ENCODE results near the gene TLE6.

The TLE6 gene

GRCh38 chr19:3013263-3013725 lies 35.9 kb downstream of the TLE6 start:
- Histone ChIP-seq H3K36me3 (ENCODE audit: insufficient read depth, low read length) (no peaks in the 10 kb centered on the region), H4K20me1 (ENCODE audit: insufficient read depth, low read length) (0 out of 2 replicates have a peak, but pooled peaks cover 3% of the 10 kb centered on the region), H3K79me2 (ENCODE audit: insufficient read depth, low read length) (no peaks in the 10 kb centered on the region), H3K9me3 (ENCODE audit: insufficient read depth, low read length, severe bottlenecking) (no peaks in the 10 kb centered on the region), H2AFZ (ENCODE audit: low read depth, low read length) (no peak overlapping the region), H3K9ac (ENCODE audit: low read depth, low read length) (no peak overlapping the region), H3K4me3 (ENCODE audit: low read depth in 1 of 2, low read length in 2 of 2) (no peak overlapping the region), H3K4me1 (ENCODE audit: insufficient read depth, low read length) (no peaks in the 10 kb centered on the region), H3K27me3 (ENCODE audit: insufficient read depth, low read length, poor library complexity) (no peaks in the 10 kb centered on the region), H3K27ac (ENCODE audit: low read length) (no peak overlapping the region), H3K4me2 (ENCODE audit: insufficient read depth, low read length) (no peak overlapping the region)
- DNase-seq, result no peak
- TF ChIP-seq, protein P1, sequence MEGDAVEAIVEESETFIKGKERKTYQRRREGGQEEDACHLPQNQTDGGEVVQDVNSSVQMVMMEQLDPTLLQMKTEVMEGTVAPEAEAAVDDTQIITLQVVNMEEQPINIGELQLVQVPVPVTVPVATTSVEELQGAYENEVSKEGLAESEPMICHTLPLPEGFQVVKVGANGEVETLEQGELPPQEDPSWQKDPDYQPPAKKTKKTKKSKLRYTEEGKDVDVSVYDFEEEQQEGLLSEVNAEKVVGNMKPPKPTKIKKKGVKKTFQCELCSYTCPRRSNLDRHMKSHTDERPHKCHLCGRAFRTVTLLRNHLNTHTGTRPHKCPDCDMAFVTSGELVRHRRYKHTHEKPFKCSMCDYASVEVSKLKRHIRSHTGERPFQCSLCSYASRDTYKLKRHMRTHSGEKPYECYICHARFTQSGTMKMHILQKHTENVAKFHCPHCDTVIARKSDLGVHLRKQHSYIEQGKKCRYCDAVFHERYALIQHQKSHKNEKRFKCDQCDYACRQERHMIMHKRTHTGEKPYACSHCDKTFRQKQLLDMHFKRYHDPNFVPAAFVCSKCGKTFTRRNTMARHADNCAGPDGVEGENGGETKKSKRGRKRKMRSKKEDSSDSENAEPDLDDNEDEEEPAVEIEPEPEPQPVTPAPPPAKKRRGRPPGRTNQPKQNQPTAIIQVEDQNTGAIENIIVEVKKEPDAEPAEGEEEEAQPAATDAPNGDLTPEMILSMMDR (IDR thresholded peaks at IDR 0.05; ENCODE audit: borderline replicate concordance, extremely low read depth, low read length, poor library complexity, severe bottlenecking), result no peak
- TF ChIP-seq EZH2 (IDR thresholded peaks at IDR 0.05; ENCODE audit: borderline replicate concordance, low read depth, low read length, severe bottlenecking), result no peak
- ATAC-seq (ENCODE audit: insufficient read depth, low read depth), result no peak

DNA sequence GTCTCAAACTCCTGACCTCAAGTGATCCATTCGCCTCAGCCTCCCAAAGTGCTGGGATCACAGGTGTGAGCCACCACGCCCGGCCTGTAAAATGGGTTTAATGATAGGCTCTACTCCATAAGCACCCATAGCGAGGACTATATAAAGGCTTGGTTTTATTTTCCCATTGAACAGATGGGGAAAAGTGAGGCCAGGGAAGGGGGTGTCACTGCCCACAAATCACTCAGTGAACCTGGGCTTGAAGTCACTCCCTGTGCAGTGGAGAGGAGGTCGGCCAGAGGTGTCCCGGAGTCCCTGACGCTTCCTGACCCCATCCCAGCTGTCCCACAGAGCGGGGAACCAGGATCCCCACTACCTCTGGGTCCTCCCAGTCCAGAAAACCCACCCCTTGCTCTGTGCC lies 36.8 kb downstream of the TLE6 start:
- Histone ChIP-seq H3K4me1 (ENCODE audit: insufficient read depth, low read length) (no peaks in the 10 kb centered on the region), H2AFZ (ENCODE audit: low read depth, low read length) (no peak overlapping the region), H3K27ac (ENCODE audit: low read length) (no peak overlapping the region), H4K20me1 (ENCODE audit: insufficient read depth, low read length) (no peaks in the 10 kb centered on the region), H3K4me3 (ENCODE audit: low read depth in 1 of 2, low read length in 2 of 2) (no peak overlapping the region), H3K79me2 (ENCODE audit: insufficient read depth, low read length) (no peaks in the 10 kb centered on the region), H3K9ac (ENCODE audit: low read depth, low read length) (no peak overlapping the region), H3K36me3 (ENCODE audit: insufficient read depth, low read length) (no peaks in the 10 kb centered on the region), H3K27me3 (ENCODE audit: insufficient read depth, low read length, poor library complexity) (no peaks in the 10 kb centered on the region), H3K9me3 (ENCODE audit: insufficient read depth, low read length, severe bottlenecking) (no peaks in the 10 kb centered on the region), H3K4me2 (ENCODE audit: insufficient read depth, low read length) (no peak overlapping the region)
- DNase-seq, result no peak
- no peak for ATAC-seq (ENCODE audit: insufficient read depth, low read depth)
- TF ChIP-seq EZH2 (IDR thresholded peaks at IDR 0.05; ENCODE audit: borderline replicate concordance, low read depth, low read length, severe bottlenecking), result no peak
- TF ChIP-seq, protein P1 (IDR thresholded peaks at IDR 0.05; ENCODE audit: borderline replicate concordance, extremely low read depth, low read length, poor library complexity, severe bottlenecking), result no peak

DNA sequence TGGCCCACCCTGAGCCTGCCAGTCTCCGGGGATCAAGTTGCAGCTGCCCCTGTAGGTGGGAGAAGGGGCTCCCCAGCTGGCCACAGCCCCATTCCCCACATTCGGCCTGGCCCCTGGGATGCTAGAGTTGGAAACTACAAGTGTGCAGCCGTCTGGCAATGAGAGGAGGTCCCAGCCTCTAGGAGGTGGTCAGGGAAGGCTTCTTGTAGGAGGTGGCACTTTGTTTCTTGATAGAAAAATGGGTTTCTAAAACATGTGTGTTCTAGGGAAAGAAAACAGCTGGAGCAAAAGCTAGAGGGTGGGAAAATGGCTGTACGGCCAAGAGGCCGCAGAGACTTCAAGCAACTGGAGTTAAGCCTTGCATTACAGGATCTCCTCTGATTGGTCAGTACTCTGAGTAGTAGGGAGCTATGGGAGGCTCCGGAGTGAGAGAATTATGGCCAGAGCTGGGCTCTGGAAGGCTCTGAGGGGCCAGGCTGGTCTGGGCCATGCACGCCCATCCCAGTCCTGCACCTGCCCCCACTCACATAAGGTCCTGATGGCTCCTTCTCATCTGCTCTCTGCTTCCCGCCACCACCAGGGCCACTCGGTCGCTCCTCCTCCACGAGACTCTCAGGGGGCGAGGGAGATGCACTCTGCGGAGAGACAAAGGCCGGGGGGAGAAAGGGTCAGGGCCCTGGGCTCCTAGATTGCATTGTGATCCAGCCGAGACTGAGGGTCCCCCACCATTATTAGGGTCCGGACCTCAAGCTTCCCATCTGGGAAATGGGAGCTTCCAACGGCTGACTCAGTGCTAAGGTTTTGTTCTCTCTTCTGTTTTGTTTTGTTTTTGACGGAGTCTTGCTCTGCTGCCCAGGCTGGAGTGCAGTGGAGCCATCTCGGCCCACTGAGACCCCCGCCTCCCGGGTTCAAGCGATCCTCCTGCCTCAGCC lies 38.0 kb downstream of the TLE6 start:
- TF ChIP-seq EZH2 (IDR thresholded peaks at IDR 0.05; ENCODE audit: borderline replicate concordance, low read depth, low read length, severe bottlenecking), result no peak
- TF ChIP-seq, protein P1 (IDR thresholded peaks at IDR 0.05; ENCODE audit: borderline replicate concordance, extremely low read depth, low read length, poor library complexity, severe bottlenecking), result no peak
- Histone ChIP-seq H3K79me2 (ENCODE audit: insufficient read depth, low read length) (no peaks in the 10 kb centered on the region), H3K9me3 (ENCODE audit: insufficient read depth, low read length, severe bottlenecking) (no peaks in the 10 kb centered on the region), H3K4me1 (ENCODE audit: insufficient read depth, low read length) (no peaks in the 10 kb centered on the region), H3K4me3 (ENCODE audit: low read depth in 1 of 2, low read length in 2 of 2) (no peak overlapping the region), H3K27ac (ENCODE audit: low read length) (no peak overlapping the region), H3K36me3 (ENCODE audit: insufficient read depth, low read length) (no peaks in the 10 kb centered on the region), H2AFZ (ENCODE audit: low read depth, low read length) (no peak overlapping the region), H3K4me2 (ENCODE audit: insufficient read depth, low read length) (no peak overlapping the region), H3K27me3 (ENCODE audit: insufficient read depth, low read length, poor library complexity) (no peaks in the 10 kb centered on the region), H3K9ac (ENCODE audit: low read depth, low read length) (no peak overlapping the region), H4K20me1 (ENCODE audit: insufficient read depth, low read length) (no peaks in the 10 kb centered on the region)
- DNase-seq, result no peak
- ATAC-seq (ENCODE audit: insufficient read depth, low read depth), result no peak
